NCI-H146 treated with DMSO at 0.1 percent for 48 hours (cell line): Measurements from ENCODE around the gene NHLRC1.

Experiments used
- DNase-seq: peaks from one replicate; lab custom pipeline; 2025; ENCODE audit not compliant: unreplicated experiment; lab: John Stamatoyannopoulos, UW

The NHLRC1 gene

DNA sequence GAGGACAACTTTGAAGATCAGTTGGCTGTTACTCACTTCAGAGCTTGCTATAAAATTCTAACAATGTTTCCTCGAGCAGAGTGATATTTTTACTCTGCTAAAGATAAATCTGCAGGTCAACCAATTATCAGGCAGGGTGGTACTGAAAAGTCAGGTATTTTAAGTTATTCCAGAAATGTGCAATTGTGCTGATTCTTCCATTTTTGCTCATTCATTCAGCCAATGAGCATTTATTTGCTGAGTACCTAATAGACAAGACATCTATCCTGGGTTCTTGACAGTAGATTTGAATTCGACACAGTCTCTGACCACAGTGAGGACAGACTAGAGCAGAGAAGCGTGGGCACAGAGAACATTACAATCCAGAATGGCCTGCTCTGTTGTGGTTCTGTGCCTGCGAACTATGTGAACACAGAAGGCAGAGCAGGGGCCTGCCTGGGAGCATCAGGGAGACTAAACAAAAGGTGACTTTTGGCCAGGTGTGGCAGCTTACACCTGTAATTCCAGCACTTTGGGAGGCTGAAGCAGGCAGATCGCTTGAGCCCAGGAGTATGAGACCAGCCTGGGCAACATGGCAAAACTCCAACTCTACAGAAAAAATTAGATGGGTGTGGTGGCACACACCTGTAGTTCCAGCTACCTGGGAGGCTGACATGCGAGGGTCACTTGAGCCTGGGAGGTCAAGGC lies 17.6 kb upstream of the NHLRC1 start:
- no peak for DNase-seq

DNA sequence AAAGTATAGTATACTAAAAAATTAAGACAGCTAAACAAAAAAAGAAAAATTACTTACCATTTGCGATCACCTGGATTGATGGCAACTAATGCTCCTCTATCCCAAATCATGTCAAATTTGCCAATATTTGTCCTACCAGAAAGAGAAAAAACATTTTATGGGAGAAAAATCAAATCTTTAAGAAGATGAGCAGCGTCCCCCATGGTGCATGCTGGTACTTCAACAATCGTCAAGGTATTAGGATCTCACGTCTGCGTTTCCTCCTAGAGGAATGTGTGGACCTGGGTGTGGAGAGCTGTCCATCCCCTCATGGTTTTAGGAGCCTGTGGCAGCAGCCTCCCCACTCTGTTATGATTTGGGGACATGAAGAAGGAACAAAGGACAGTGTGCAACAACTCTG lies 16.4 kb upstream of the NHLRC1 start:
- DNase-seq: no peak

DNA sequence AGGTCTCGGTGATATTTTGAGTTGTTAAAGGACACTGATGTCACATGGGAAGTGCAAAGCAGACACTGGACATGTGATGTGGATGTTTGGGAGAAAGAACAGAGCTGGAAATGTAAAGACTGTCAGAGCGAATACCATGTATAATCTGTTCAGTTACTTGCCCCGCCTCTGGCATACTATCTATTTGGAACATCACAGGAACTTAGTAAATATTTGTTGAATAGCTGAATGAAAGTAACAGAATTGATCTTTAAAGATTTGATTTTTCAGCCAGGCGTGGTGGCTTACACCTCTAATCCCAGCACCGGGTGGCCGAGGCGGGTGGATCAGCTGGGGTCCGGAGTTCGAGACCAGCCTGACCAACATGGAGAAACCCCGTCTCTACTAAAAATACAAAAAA lies 13.8 kb upstream of the NHLRC1 start:
- DNase-seq: no peak

DNA sequence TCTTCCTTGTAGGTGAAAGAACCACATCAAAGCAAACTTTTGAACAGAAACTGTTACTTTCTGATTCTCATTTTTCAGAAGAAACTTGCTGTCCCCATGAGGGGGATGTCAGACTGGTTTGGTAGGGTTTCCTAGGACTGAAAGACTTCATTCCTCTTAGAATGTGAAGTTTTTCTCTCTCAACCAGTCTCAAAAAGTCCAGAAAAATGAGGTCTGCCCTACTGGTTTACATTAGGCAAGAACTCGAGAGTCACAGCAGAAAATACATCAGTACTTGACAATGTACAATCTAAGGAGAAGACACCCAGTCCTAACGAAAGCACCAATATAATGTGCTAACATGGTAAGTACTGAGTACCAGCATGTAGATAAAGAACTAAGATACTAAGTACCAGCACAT lies 12.7 kb upstream of the NHLRC1 start:
- DNase-seq: no peak

DNA sequence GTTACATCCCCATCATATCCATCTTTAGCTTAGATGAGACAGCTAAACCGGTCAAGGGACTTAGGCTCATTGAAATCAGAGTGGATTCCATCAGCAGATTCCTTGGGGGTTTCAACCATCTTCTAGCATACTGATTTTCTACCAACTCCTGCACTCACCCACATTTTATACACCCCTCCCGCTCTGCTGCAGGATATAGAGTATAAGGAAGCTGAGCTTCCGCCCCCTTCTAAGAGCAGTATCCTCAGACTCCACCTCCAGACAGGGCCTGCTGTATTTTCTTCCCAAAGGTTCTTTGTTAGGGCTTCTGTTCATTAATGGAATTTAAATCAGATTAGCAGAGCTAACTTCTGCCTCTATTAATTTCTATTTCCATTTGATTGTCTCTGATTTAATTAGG lies 9.9 kb upstream of the NHLRC1 start:
- DNase-seq: no peak

DNA sequence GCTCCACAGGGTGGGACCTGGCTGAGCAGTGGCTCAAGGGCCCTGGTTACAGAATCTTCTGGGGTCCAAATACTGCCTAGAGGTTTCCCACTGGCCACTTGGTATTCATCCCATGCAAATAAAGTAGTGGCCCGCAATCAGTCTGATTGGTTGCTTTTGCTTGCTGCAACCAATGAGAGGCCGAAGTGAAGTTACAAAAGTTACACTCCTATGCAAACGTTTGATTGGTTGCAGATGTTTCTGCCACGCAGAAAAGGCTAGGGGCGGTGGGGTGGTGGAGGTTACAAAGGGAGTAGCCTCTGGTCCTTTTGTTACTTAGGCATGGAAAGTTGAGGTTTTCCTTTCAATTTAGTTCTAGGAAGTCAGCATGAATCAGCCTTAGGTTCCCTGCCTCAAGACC lies 3.6 kb upstream of the NHLRC1 start:
- no peak for DNase-seq

DNA sequence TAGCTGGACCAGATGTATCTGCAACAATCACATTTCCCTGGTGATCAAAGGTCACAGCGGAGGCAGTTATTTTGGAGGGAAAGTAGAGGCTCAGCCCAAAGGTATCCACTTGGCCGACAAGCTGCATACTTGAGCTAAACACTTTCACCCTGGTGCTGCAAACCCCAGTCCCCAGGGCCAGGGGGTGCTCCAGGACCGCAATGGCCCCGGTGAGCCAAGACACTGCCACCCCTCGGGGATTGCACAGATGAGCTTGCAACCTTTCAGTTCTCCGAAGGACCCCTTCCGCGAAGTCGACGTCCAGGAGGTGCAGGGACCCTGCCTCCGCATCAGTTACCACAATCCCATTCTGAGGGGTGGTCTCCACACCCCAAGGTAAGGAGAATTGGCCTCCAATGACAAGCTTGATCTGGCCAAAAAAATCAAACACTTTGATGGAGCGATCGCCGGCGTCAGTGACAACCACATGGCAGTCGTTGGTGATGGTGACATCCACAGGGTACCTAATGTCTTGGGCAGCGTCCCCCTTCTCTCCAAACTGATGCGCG lies 823 bp downstream of the NHLRC1 start:
- no peak for DNase-seq

DNA sequence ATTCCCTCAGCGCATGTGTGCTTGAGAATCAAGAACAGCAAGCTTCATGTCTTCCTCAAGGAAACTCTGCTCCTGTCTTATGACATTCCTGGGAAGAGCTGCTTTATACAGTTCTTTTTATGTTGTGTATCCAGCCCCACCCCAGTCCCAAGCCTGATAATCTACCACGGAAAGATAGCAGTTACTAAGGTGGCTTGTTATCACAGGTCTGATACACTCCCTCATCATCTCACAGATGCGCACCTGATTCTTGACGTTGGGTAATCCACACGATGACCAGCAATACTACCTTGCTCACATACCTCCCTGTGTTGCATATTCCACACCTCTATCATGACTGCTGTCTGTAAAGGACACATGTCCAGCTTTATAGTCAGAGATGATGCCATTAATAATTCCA lies 3.2 kb downstream of the NHLRC1 start:
- no peak for DNase-seq

DNA sequence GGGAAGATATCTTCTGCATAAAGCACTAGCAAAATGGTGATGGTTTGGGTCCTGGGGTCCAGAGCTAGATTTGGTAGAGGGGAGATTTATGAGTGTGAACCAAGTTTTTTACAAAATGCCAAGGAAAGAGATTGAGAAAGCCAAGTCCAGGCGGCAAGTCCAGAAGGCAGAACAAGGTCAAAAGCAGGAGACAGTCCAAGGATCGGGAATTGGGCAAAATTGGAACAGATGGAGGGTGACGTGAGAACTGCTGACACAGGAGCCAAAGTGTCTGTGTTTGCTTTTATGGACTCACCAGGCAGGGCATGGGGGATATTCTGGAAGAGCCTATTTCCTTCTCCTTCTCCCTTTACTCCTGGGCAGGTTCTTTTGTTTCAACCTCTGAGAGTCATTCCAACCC lies 4.1 kb downstream of the NHLRC1 start:
- no peak for DNase-seq

DNA sequence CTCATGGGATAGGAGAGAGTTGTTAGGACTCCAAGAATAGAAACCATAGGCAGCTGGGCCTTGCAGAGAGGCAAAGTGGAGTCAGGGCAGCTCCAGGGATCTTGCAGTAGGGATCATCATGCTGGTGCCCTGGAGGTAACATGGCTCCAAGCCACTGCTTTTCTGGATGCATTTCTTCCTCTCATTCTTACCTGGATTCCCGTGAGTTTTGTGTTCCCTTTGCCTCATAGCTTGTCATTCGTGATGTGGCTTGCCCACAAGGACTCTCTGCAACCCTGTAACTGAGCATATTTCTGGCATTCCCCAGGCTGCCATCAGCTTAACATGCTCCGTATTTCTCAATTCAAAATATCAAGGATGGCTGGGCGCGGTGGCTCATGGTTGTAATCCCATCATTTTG lies 5.3 kb downstream of the NHLRC1 start:
- DNase-seq: no peak

DNA sequence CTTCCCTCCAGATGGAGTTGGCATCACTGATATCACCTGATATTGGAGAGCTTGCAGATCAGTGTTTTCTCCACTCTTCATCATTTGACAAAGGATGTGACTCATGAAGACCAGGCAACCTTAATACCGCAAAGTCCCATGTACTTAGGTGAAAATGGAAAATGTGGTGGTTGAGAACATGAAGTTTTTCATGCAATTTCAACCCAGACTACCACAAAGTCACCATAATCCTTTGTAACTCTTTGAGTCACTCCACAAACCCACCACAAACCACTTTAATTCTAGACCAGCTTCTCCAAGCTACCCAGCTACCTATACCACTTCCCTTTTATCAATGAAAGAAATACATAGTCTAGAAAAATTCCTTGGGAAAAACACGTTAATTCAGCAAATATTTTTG lies 7.1 kb downstream of the NHLRC1 start:
- no peak for DNase-seq

DNA sequence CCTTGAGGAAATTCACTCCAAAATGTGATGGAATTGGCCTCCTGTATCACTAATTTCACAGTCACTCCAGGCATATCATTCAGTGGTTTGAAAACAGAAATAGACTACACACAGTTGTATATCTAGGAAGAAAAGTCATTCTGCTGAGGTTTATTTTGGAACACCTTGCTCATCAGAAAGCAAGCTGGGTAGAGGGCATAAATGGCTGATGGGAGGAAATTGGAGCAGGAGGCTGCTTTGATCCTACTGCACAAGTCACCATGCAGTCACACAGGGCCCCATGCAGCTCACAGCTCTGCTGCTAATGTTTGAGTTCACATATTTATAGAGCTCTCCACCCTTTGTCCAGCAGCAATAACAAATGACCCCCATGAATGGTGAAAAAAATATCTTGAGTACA lies 12.3 kb downstream of the NHLRC1 start:
- DNase-seq: no peak

DNA sequence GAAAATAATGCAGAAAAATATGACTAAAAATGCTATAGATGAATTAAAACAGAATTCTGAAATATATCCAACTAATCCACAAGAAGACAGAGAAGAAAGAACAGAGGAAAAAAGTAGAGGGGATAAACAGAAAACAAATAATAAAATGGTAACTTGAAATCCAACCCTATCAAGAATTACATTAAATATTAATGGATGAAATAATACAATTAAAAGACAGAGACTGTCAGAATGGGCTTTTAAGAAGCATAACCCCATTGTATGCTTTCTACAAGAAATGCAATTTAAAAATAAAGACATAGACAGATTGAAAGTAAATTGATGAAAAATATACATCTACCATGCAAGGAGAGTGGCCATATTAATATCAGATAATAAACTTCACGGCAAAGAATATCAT lies 15.4 kb downstream of the NHLRC1 start:
- DNase-seq: no peak

DNA sequence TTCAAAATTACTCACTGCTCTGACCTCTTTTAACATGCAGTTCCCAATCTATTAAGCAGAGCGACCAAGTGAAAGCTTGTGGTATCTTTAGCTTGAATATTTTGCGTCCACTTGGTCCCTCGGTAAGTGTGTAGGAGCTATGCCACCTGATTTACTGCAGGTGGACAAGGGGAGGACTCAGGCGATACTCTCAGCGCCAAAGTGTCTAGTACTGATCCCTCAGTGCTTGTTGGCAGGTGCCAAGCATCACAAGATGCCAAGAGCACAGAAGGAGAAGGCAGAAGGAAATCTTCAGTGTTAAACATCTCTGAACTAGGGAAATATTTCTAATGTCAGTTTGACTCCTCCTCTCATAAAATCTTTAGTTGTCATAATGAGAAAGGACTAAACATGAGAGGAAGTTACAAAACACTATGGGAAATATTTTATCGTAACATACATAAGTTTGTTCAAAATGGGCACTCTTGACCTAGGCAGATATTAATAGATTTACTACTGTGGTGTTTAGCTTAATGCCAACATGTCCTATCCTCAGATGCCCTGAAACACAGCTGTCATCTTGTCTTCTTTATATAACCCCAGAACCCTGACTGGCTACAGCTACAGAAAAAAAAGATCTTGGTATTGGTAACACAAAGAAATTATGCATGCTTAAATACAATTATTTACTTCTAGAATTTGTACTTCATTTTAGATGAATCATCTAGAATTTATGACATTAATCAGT lies 19.5 kb downstream of the NHLRC1 start:
- DNase-seq: no peak

DNA sequence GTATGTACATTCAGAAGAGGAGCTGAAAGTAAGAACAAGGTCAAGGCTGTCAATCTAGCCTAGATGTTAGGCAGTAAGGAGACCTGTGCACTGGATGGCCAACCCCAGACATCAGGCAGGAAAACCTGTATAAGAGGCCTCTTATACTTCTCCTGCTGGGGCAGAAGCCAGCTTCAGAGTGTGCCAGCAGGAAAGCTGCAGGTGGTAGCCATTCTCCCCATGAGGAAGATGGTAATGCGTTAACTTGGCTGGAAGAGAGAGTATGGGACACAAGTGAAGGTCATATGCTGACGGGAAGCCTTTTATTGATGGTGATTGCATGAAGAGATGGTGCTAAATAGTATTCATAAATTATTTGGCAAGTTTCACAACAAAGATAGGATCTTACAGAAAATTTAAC lies 20.6 kb downstream of the NHLRC1 start:
- no peak for DNase-seq

DNA sequence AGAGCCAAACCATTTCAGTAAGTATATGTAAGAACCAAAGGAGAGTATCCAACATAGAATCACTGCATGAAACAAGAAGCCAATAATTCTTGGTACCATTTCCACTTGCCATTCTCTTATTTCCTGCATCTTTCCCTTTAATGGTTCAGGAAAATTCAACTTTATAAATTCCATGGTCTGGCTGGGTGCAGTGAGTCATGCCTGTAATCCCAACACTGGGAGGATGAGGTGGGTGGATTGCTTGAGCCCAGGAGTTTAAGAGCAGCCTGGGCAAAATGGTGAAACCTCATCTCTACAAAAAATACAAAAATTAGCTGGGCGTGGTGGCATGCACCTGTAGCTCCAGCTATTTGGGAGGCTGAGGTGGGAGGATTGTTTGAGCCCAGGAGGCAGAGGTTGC lies 21.2 kb downstream of the NHLRC1 start:
- no peak for DNase-seq

DNA sequence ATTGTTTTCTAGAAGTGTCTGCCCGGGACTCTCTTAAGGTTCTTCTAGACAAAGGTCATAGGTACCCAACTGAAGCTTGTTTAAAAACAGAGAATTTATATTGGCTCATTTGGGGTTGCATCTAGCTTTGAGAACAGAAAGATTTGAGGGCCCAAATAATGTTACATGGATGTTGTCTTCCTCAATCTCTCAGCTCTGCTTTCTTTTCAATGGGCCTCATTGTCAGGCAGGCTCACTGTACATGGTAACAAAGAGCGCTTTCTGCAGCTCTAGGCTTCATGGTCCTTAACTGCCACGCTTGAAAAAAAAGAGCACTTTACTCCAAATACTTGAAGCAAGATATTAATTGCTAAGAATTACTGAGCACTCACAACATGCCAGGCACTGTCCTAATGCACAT lies 22.2 kb downstream of the NHLRC1 start:
- DNase-seq: no peak

DNA sequence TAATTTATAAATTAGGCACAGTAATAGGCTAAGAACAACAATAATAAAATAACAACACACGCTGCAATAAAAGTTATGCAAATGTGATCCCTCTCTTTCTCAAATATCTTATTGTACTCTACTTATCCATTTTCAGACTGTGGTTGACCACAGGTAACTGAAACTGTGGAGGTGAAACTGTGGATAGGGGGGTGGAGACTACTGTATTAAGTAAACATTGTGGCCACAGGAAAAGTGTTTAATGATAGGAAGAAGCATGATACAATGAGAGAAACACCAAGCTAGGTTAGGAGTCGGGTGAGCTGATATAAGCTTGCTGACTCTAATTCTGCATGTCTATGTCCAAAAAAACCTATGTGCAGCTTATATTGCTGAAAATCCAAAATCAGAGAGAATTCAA lies 23.0 kb downstream of the NHLRC1 start:
- no peak for DNase-seq

DNA sequence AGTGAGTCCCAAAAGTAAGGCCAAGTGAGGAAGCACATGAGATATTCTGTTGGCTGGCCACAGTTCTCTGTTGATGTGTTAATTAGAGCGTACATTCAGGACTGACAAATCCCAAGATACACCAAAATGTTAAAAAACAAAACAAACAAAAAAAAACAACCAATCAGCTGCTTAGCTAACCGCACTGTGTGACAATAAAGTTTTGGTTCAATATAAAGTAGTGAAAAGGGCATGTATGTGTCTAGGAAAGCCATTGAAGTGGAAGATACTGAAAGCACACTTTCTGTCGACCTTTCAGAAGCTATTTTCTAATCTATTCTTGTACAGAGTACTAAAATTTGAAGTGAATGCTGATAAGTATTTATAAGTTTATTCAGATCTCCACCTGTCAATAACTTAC lies 26.1 kb downstream of the NHLRC1 start:
- DNase-seq: no peak

DNA sequence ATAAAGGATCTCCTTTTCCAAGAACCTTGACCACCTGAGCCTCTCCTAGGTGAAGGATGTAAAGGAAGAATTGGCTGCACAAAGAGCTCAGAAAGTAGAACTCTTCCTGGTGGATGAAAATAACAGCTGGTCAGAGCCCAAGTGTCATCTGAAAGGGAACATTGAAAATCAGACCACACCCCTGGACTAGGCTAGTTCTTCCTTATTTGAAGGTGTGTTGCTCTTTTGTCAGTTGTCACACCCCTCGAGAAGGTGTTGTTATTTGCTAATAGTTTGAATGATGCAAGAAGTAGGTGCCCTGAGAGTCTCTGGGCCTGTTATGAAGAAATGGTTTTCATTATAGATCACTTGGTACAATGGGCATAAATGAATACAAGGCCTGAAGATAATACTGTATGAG lies 31.1 kb downstream of the NHLRC1 start:
- DNase-seq: no peak

DNA sequence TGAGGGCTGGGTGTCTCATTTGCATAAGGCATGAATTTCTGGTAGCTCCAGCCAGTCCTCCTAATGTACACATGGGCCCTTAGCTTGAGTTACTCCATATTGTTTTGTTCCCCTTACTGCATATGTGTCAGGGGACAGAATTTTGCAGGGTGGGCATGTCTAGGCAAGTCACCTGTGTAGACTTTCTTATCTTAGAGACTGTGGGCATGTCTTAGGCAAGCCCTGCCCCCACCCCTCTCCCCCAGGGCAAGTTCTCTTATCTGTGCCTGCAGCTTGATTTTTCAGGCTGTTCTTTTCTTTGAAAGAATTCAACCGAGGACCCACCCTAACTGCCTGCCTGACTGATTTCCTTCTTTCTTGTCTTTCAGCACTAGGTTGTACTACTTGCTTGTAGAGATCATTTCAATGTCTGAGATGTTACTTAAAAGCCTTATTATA lies 32.1 kb downstream of the NHLRC1 start:
- DNase-seq: no peak

DNA sequence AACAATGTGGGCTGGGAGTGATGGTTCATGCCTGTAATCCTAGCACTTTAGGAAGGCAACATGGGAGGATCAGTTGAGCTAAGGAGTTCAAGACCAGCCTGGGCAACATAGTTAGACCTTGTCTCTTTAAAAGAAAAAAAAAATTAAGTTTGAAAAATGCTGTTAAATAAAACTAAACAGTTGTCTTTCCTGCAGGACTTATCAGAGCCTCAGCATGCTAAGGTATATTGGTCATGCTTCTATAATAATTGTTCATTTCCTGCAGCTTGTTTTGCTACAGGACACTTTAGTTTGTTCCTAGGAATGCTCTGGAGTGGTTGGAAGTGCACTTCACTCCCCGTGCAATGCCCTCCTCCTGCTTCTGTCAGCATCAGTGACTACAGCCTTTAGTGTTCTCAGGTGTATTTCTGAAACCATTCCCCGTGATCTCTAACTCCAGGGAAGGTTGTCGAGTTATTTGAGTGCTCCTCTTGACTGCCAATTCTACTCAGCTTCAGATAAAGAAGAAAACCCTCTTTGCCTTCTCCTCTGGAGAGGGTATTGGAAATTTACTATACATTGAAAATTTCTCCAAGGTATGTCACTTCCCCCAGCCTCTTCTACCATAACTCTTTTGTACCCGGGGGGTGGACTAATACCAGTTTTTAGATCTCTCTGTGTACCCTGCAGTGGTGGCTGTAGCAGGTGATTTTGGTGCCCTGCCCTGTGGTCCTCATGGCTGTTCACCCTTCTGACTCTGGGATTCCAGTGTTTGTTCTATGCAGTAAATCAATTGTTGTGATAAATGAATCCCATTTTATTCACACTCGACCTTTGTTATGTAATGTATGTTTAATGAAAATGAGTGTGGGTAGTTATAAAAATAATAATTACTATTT lies 33.8 kb downstream of the NHLRC1 start:
- no peak for DNase-seq
